GM23338 (cell line): ENCODE measurements around the gene HIF3A.
"Not testable (repeated sequence)": the region's sequence is repeated elsewhere in the genome, so short reads cannot be mapped to it uniquely, and the experiment has no call there.

Source experiments
- CREB1 ChIP-seq: fragments of 250-450 bp; sonication (Bioruptor Pico); IDR thresholded peaks from 2 replicates; pipeline ENCODE4 v1.5.0; 2020; ENCODE audit warnings: low read depth, mild to moderate bottlenecking, moderate library complexity
- ETS1 ChIP-seq: IDR thresholded peaks from 2 replicates; pipeline ENCODE4 v1.6.1; 2016; ENCODE audit warnings: antibody characterized with exemption
- EZH2 ChIP-seq: fragments of 200-600 bp; sonication (generic); IDR thresholded peaks from one replicate; pipeline ENCODE4 v1.8.0; 2017; ENCODE audit warnings: antibody characterized with exemption, mild to moderate bottlenecking, low read depth; ENCODE audit not compliant: unreplicated experiment
- EZH2phosphoT487 ChIP-seq: fragments of 200-600 bp; sonication (generic); IDR thresholded peaks from one replicate; pipeline ENCODE4 v1.8.1; 2018; ENCODE audit warnings: antibody characterized with exemption; ENCODE audit not compliant: unreplicated experiment
- NANOG ChIP-seq: IDR thresholded peaks from 2 replicates; pipeline ENCODE4 v1.6.1; 2016; ENCODE audit warnings: antibody characterized with exemption, borderline replicate concordance
- POLR2AphosphoS5 ChIP-seq: IDR thresholded peaks from 2 replicates; pipeline ENCODE4 v1.6.1; 2016; ENCODE audit warnings: antibody characterized with exemption, low read depth
- REST ChIP-seq: IDR thresholded peaks from one replicate; pipeline ENCODE4 v1.6.1; 2018; ENCODE audit warnings: antibody characterized with exemption; ENCODE audit not compliant: unreplicated experiment
- STAT1 ChIP-seq: IDR thresholded peaks from one replicate; pipeline ENCODE4 v1.6.1; 2016; ENCODE audit warnings: antibody characterized with exemption; ENCODE audit not compliant: unreplicated experiment
- ZNF114 ChIP-seq: fragments of 250-450 bp; sonication (Bioruptor Pico); IDR thresholded peaks from 2 replicates; pipeline ENCODE4 v1.5.0; 2020; ENCODE audit warnings: mild to moderate bottlenecking, moderate library complexity
- ZNF331 ChIP-seq: fragments of 250-450 bp; sonication (Bioruptor Pico); IDR thresholded peaks from 2 replicates; pipeline ENCODE4 v1.5.0; 2020; ENCODE audit warnings: low read depth, mild to moderate bottlenecking, moderate library complexity
- ZNF462 ChIP-seq: fragments of 250-450 bp; sonication (Bioruptor Pico); IDR thresholded peaks from 2 replicates; pipeline ENCODE4 v1.5.0; 2020; ENCODE audit warnings: mild to moderate bottlenecking, moderate library complexity
- TF ChIP-seq, protein P1 (sequence below), 2 experiments: fragments of 200-600 bp in 1 of 2; sonication (generic) in 1 of 2; conservative IDR thresholded peaks; 2 replicates each; pipeline versions ENCODE4 v1.5.1 to v1.6.1; 2016 to 2017; ENCODE audit warnings: antibody characterized with exemption in 2 of 2, low read depth in 2 of 2, mild to moderate bottlenecking in 2 of 2, moderate library complexity in 1 of 2

DNA sequence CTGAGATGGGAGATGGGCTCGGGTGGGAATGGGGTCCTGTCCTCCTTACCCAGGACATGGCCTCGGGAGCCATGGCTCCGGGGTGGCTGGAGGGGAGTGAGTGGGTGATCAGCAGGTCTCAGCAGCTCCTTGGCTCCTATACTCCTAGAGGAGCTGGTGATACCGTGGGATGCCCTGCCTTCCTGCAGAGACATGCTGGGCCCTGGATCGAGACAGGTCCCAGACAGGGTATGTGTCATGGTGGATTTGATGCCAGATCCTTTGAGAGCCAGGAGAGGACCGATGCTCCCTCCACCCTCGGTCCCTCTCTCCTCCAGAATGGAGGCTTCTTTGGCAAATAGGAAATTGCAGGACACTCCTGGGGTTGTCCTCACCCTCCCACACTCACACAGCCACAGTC lies 35.3 kb upstream of the HIF3A start:
- TF ChIP-seq EZH2; CREB1 (CRISPR knock-in tag); EZH2phosphoT487; POLR2AphosphoS5; REST; STAT1; ZNF331 (CRISPR knock-in tag); ZNF114 (CRISPR knock-in tag); ZNF462 (CRISPR knock-in tag); NANOG; ETS1: not testable (repeated sequence)
- TF ChIP-seq, protein P1, sequence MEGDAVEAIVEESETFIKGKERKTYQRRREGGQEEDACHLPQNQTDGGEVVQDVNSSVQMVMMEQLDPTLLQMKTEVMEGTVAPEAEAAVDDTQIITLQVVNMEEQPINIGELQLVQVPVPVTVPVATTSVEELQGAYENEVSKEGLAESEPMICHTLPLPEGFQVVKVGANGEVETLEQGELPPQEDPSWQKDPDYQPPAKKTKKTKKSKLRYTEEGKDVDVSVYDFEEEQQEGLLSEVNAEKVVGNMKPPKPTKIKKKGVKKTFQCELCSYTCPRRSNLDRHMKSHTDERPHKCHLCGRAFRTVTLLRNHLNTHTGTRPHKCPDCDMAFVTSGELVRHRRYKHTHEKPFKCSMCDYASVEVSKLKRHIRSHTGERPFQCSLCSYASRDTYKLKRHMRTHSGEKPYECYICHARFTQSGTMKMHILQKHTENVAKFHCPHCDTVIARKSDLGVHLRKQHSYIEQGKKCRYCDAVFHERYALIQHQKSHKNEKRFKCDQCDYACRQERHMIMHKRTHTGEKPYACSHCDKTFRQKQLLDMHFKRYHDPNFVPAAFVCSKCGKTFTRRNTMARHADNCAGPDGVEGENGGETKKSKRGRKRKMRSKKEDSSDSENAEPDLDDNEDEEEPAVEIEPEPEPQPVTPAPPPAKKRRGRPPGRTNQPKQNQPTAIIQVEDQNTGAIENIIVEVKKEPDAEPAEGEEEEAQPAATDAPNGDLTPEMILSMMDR (conservative IDR thresholded peaks at IDR 0.05; ENCODE audit: low read depth in 2 of 2): not testable (repeated sequence)
